ENCODE measurements around the gene NTN5. TPM values are rescaled to one million over a fixed set of nuclear protein-coding genes. Genes with fewer than 3 reads are reported as not detected.
A peak's percentile ranks its signal among the peaks of the same experiment; 100 is the strongest.

The NTN5 gene
- total RNA-seq, 1 donor from 2014 or later = under 0.01 TPM

GRCh38 chr19:48670699-48671445, 1.9 kb downstream of the NTN5 start:
- no peaks in the 10 kb centered on the region for H3K36me3 ChIP-seq (ENCODE audit: control insufficient read depth in 3 of 3, insufficient read depth in 3 of 3, low read length in 3 of 3)
- peaks cover 10 to 11% (median 10%) of the 10 kb centered on the region in 3 donors for H3K4me1 ChIP-seq (ENCODE audit: control insufficient read depth in 3 of 3, insufficient read depth in 3 of 3, low read length in 3 of 3)
- H3K4me3 ChIP-seq (ENCODE audit: low read length in 3 of 3) = no peak overlapping the region
- H3K9me3 ChIP-seq (ENCODE audit: control insufficient read depth in 3 of 3, low read length in 3 of 3) = no peaks in the 10 kb centered on the region
- no peaks in the 10 kb centered on the region for H3K27me3 ChIP-seq (ENCODE audit: control insufficient read depth in 3 of 3, insufficient read depth in 3 of 3, low read length in 3 of 3)
- no peak overlapping the region for H3K27ac ChIP-seq (ENCODE audit: low read depth, low read length)
- H3K9ac ChIP-seq (ENCODE audit: low read depth in 1 of 3, low read length in 3 of 3) = no peak overlapping the region

GRCh38 chr19:48669903-48670668, 2.7 kb downstream of the NTN5 start:
- Histone ChIP-seq H3K4me1 (ENCODE audit: control insufficient read depth in 3 of 3, insufficient read depth in 3 of 3, low read length in 3 of 3) (peaks cover 3 to 4% (median 3%) of the 10 kb centered on the region in 3 donors), H3K36me3 (ENCODE audit: control insufficient read depth in 3 of 3, insufficient read depth in 3 of 3, low read length in 3 of 3) (no peaks in the 10 kb centered on the region), H3K9ac (ENCODE audit: low read depth in 1 of 3, low read length in 3 of 3) (no peak overlapping the region), H3K27me3 (ENCODE audit: control insufficient read depth in 3 of 3, insufficient read depth in 3 of 3, low read length in 3 of 3) (no peaks in the 10 kb centered on the region), H3K4me3 (ENCODE audit: low read length in 3 of 3) (no peak overlapping the region), H3K27ac (ENCODE audit: low read depth, low read length) (no peak overlapping the region), H3K9me3 (ENCODE audit: control insufficient read depth in 3 of 3, low read length in 3 of 3) (no peaks in the 10 kb centered on the region)

GRCh38 chr19:48668761-48669160, 4.1 kb downstream of the NTN5 start:
- Histone ChIP-seq H3K9me3 (ENCODE audit: control insufficient read depth in 3 of 3, low read length in 3 of 3) (no peaks in the 10 kb centered on the region), H3K27me3 (ENCODE audit: control insufficient read depth in 3 of 3, insufficient read depth in 3 of 3, low read length in 3 of 3) (no peaks in the 10 kb centered on the region), H3K27ac (ENCODE audit: low read depth, low read length) (no peak overlapping the region), H3K4me3 (ENCODE audit: low read length in 3 of 3) (no peak overlapping the region), H3K9ac (ENCODE audit: low read depth in 1 of 3, low read length in 3 of 3) (no peak overlapping the region), H3K4me1 (ENCODE audit: control insufficient read depth in 3 of 3, insufficient read depth in 3 of 3, low read length in 3 of 3) (no peaks in the 10 kb centered on the region), H3K36me3 (ENCODE audit: control insufficient read depth in 3 of 3, insufficient read depth in 3 of 3, low read length in 3 of 3) (no peaks in the 10 kb centered on the region)

GRCh38 chr19:48668332-48668731, 4.5 kb downstream of the NTN5 start:
- H3K27ac ChIP-seq (ENCODE audit: low read depth, low read length) = no peak overlapping the region
- no peaks in the 10 kb centered on the region for H3K9me3 ChIP-seq (ENCODE audit: control insufficient read depth in 3 of 3, low read length in 3 of 3)
- no peaks in the 10 kb centered on the region for H3K36me3 ChIP-seq (ENCODE audit: control insufficient read depth in 3 of 3, insufficient read depth in 3 of 3, low read length in 3 of 3)
- H3K4me3 ChIP-seq (ENCODE audit: low read length in 3 of 3) = no peak overlapping the region
- no peaks in the 10 kb centered on the region for H3K4me1 ChIP-seq (ENCODE audit: control insufficient read depth in 3 of 3, insufficient read depth in 3 of 3, low read length in 3 of 3)
- no peaks in the 10 kb centered on the region for H3K27me3 ChIP-seq (ENCODE audit: control insufficient read depth in 3 of 3, insufficient read depth in 3 of 3, low read length in 3 of 3)
- no peak overlapping the region for H3K9ac ChIP-seq (ENCODE audit: low read depth in 1 of 3, low read length in 3 of 3)

GRCh38 chr19:48665786-48666185, 7.0 kb downstream of the NTN5 start:
- Histone ChIP-seq H3K4me3 (ENCODE audit: low read length in 3 of 3) (no peak overlapping the region), H3K9ac (ENCODE audit: low read depth in 1 of 3, low read length in 3 of 3) (no peak overlapping the region), H3K27me3 (ENCODE audit: control insufficient read depth in 3 of 3, insufficient read depth in 3 of 3, low read length in 3 of 3) (no peaks in the 10 kb centered on the region), H3K36me3 (ENCODE audit: control insufficient read depth in 3 of 3, insufficient read depth in 3 of 3, low read length in 3 of 3) (no peaks in the 10 kb centered on the region), H3K27ac (ENCODE audit: low read depth, low read length) (no peak overlapping the region), H3K4me1 (ENCODE audit: control insufficient read depth in 3 of 3, insufficient read depth in 3 of 3, low read length in 3 of 3) (peaks cover 0 to 5% (median 4%) of the 10 kb centered on the region in 3 donors), H3K9me3 (ENCODE audit: control insufficient read depth in 3 of 3, low read length in 3 of 3) (no peaks in the 10 kb centered on the region)

GRCh38 chr19:48664476-48664875, 8.3 kb downstream of the NTN5 start:
- H3K9ac ChIP-seq (ENCODE audit: low read depth in 1 of 3, low read length in 3 of 3) = no peak overlapping the region
- H3K9me3 ChIP-seq (ENCODE audit: control insufficient read depth in 3 of 3, low read length in 3 of 3) = no peaks in the 10 kb centered on the region
- no peak overlapping the region for H3K27ac ChIP-seq (ENCODE audit: low read depth, low read length)
- H3K4me3 ChIP-seq (ENCODE audit: low read length in 3 of 3) = no peak overlapping the region
- no peaks in the 10 kb centered on the region for H3K36me3 ChIP-seq (ENCODE audit: control insufficient read depth in 3 of 3, insufficient read depth in 3 of 3, low read length in 3 of 3)
- no peaks in the 10 kb centered on the region for H3K27me3 ChIP-seq (ENCODE audit: control insufficient read depth in 3 of 3, insufficient read depth in 3 of 3, low read length in 3 of 3)
- H3K4me1 ChIP-seq (ENCODE audit: control insufficient read depth in 3 of 3, insufficient read depth in 3 of 3, low read length in 3 of 3) = peaks cover 0 to 7% (median 6%) of the 10 kb centered on the region in 3 donors

GRCh38 chr19:48663667-48664066, 9.2 kb downstream of the NTN5 start:
- no peaks in the 10 kb centered on the region for H3K9me3 ChIP-seq (ENCODE audit: control insufficient read depth in 3 of 3, low read length in 3 of 3)
- H3K4me1 ChIP-seq (ENCODE audit: control insufficient read depth in 3 of 3, insufficient read depth in 3 of 3, low read length in 3 of 3) = peaks cover 0 to 7% (median 6%) of the 10 kb centered on the region in 3 donors
- H3K27ac ChIP-seq (ENCODE audit: low read depth, low read length) = no peak overlapping the region
- H3K4me3 ChIP-seq (ENCODE audit: low read length in 3 of 3) = no peak overlapping the region
- no peak overlapping the region for H3K9ac ChIP-seq (ENCODE audit: low read depth in 1 of 3, low read length in 3 of 3)
- no peaks in the 10 kb centered on the region for H3K36me3 ChIP-seq (ENCODE audit: control insufficient read depth in 3 of 3, insufficient read depth in 3 of 3, low read length in 3 of 3)
- H3K27me3 ChIP-seq (ENCODE audit: control insufficient read depth in 3 of 3, insufficient read depth in 3 of 3, low read length in 3 of 3) = no peaks in the 10 kb centered on the region

GRCh38 chr19:48661711-48662090, 11.1 kb downstream of the NTN5 start:
- Histone ChIP-seq H3K4me1 (ENCODE audit: control insufficient read depth in 3 of 3, insufficient read depth in 3 of 3, low read length in 3 of 3) (peaks cover 0 to 7% (median 6%) of the 10 kb centered on the region in 3 donors), H3K36me3 (ENCODE audit: control insufficient read depth in 3 of 3, insufficient read depth in 3 of 3, low read length in 3 of 3) (no peaks in the 10 kb centered on the region), H3K27me3 (ENCODE audit: control insufficient read depth in 3 of 3, insufficient read depth in 3 of 3, low read length in 3 of 3) (no peaks in the 10 kb centered on the region), H3K9me3 (ENCODE audit: control insufficient read depth in 3 of 3, low read length in 3 of 3) (no peaks in the 10 kb centered on the region), H3K9ac (ENCODE audit: low read depth in 1 of 3, low read length in 3 of 3) (no peak overlapping the region), H3K4me3 (ENCODE audit: low read length in 3 of 3) (no peak overlapping the region), H3K27ac (ENCODE audit: low read depth, low read length) (no peak overlapping the region)

GRCh38 chr19:48660852-48661710, 11.7 kb downstream of the NTN5 start:
- H3K4me3 ChIP-seq (ENCODE audit: low read length in 3 of 3) = peak overlapping the region; percentile 8 to 45 (median 38)
- no peaks in the 10 kb centered on the region for H3K9me3 ChIP-seq (ENCODE audit: control insufficient read depth in 3 of 3, low read length in 3 of 3)
- H3K27ac ChIP-seq (ENCODE audit: low read depth, low read length) = peak overlapping the region; percentile 32
- no peaks in the 10 kb centered on the region for H3K27me3 ChIP-seq (ENCODE audit: control insufficient read depth in 3 of 3, insufficient read depth in 3 of 3, low read length in 3 of 3)
- H3K4me1 ChIP-seq (ENCODE audit: control insufficient read depth in 3 of 3, insufficient read depth in 3 of 3, low read length in 3 of 3) = peaks cover 0 to 7% (median 6%) of the 10 kb centered on the region in 3 donors
- peak overlapping the region in 1 of 3 donors; percentile 16 for H3K9ac ChIP-seq (ENCODE audit: low read depth in 1 of 3, low read length in 3 of 3)
- H3K36me3 ChIP-seq (ENCODE audit: control insufficient read depth in 3 of 3, insufficient read depth in 3 of 3, low read length in 3 of 3) = no peaks in the 10 kb centered on the region

Data from skeletal muscle tissue (tissue), 4 donors.